AG04450 (cell line): ENCODE measurements around the gene SCFD2. TPM values are rescaled to one million over a fixed set of nuclear protein-coding genes. Genes with fewer than 3 reads are reported as not detected.

Source experiments
- CTCF ChIA-PET: fragments of 300-600, 350-600 bp; formaldehyde crosslinking; extraction: SDS; loops from one replicate; lab custom pipeline; 2022; ENCODE audit warnings: antibody characterized with exemption, inconsistent platforms; lab: Charles Lee
- POLR2A ChIA-PET: fragments of 350-600 bp; formaldehyde crosslinking; extraction: SDS; loops from one replicate; lab custom pipeline; 2021; ENCODE audit warnings: antibody characterized with exemption, inconsistent platforms; lab: Yijun Ruan, JAX
- DNase-seq: peaks from one replicate; pipeline ENCODE4 v3.0.0-alpha.2; 2011; ENCODE audit warnings: low read depth, low spot score
- H3K27ac ChIP-seq: one replicate; pipeline ENCODE4 v1.5.1; 2012; ENCODE audit warnings: low read depth, low read length, control low read depth
- H3K27me3 ChIP-seq: one replicate; pipeline ENCODE4 v1.6.0; 2012; ENCODE audit warnings: low read length; ENCODE audit not compliant: control insufficient read depth, insufficient read depth
- H3K4me3 ChIP-seq: 2 replicates; pipeline ENCODE4 v1.5.1; 2011; ENCODE audit warnings: mild to moderate bottlenecking, low read depth, low read length, control low read depth
- H3K9me3 ChIP-seq: 2 replicates; pipeline ENCODE4 v1.5.1; 2012; ENCODE audit warnings: low read length; ENCODE audit not compliant: control insufficient read depth, insufficient read depth
- polyA plus RNA-seq: library from polyadenylated mRNA; depleted of rRNA; stranded (reverse); fragments of >200 nt; gene quantifications from 2 replicates; pipeline ENCODE4 v1.2.3, GENCODE V29; 2011
- TF ChIP-seq, protein P1 (sequence below): IDR thresholded peaks from 2 replicates; pipeline ENCODE4 v1.5.1; 2011; ENCODE audit warnings: low read depth, low read length, control low read depth, inconsistent platforms

The SCFD2 gene
- polyA plus RNA-seq, 1 experiment = 16.4 TPM

DNA sequence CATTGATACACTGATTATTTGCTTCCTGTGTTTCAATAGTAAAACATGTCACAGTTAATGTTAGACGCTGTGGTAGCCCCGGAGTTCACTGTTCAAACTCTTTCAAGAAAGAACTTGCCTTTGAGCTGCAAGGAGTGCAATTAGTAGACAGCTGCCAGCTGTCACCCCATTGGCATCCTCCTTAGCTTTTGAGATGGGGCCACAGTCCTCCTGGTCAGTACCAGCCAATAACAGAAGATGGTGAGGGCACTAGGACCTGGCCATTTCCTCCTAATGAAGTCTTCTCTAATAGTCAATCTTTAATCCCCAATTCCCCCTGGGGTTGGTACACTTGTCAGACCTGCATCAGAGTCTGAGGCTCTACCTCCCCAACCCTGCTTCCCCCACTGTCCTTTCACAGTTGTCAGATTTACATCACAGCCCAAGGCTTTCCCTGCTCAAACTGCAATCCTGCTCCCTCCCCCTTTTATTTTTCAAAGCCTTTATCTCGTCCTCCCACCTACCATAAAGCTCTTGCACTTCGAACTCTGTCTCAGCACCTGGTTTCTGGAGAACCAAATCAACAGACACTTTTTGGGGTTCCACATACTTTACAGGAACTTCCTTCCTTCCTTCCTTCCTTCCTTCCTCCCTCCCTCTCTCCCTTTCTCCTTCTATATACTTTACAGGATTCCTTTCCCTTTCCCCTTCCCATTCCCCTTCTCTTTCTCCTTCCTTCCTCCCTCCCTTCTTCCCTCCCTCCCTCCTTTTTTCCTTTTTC, 321.8 kb downstream of the SCFD2 start:
- Histone ChIP-seq H3K27ac (no peak overlapping the region), H3K9me3 (no peaks in the 10 kb centered on the region), H3K27me3 (no peaks in the 10 kb centered on the region), H3K4me3 (no peak overlapping the region)
- ChIA-PET POLR2A (no interaction called here), CTCF (interaction anchor here (0.6 kb wide), 1 partner anchor 898 kb away, joined by 9 read pairs; no protein-coding TSS in a partner anchor)
- TF ChIP-seq, protein P1, sequence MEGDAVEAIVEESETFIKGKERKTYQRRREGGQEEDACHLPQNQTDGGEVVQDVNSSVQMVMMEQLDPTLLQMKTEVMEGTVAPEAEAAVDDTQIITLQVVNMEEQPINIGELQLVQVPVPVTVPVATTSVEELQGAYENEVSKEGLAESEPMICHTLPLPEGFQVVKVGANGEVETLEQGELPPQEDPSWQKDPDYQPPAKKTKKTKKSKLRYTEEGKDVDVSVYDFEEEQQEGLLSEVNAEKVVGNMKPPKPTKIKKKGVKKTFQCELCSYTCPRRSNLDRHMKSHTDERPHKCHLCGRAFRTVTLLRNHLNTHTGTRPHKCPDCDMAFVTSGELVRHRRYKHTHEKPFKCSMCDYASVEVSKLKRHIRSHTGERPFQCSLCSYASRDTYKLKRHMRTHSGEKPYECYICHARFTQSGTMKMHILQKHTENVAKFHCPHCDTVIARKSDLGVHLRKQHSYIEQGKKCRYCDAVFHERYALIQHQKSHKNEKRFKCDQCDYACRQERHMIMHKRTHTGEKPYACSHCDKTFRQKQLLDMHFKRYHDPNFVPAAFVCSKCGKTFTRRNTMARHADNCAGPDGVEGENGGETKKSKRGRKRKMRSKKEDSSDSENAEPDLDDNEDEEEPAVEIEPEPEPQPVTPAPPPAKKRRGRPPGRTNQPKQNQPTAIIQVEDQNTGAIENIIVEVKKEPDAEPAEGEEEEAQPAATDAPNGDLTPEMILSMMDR = no peak
- DNase-seq = no peak

DNA sequence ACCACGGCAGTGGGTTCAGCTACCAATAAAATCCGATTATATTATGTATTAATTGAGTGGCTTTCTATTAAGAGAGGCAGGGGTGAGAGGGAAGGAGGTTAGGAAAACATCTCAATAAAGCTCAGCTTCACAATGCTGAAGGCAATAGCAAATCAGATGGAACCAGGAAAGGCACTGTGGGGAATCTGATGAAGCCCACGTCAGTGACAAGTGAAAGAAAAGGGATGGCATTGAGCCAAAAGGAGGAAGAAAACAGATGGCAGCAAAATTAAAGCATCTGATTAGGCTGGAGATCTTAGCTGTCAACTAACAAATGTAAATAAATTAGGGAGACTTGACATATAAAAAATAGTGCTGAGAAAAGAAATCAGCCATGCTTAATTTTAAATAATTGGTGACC, 322.8 kb downstream of the SCFD2 start:
- H3K27ac ChIP-seq = no peak overlapping the region
- CTCF ChIA-PET = no interaction called here
- POLR2A ChIA-PET = no interaction called here

GRCh38 chr4:53040851-53041250, 325.0 kb downstream of the SCFD2 start:
- Histone ChIP-seq H3K9me3 (no peaks in the 10 kb centered on the region), H3K4me3 (no peak overlapping the region), H3K27ac (no peak overlapping the region), H3K27me3 (no peaks in the 10 kb centered on the region)
- TF ChIP-seq, protein P1 = no peak
- ChIA-PET CTCF (no interaction called here), POLR2A (no interaction called here)
- DNase-seq = no peak

More for the DNA sequence above, 322.8 kb downstream of the SCFD2 start:
- no peak overlapping the region for H3K4me3 ChIP-seq
- H3K27me3 ChIP-seq = no peaks in the 10 kb centered on the region
- TF ChIP-seq, protein P1 = no peak
- H3K9me3 ChIP-seq = no peaks in the 10 kb centered on the region
- DNase-seq = no peak

DNA sequence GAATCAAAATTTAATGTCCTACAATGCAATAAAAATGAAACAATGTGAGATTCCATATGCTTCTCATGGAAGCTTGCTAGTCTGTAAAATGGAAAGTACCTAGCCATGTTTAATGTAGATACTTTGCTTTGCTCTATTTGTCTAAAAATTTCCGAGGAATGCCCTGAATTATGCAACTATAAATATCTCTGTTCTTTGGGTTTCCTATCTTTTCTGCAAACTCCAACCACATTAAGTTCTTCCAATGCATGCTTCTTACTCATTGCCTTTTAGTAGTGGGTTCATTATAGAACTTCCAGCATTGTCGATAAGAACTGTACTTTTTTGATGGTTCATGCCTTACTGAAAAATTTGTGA, 325.4 kb downstream of the SCFD2 start:
- Histone ChIP-seq H3K27ac (no peak overlapping the region), H3K4me3 (no peak overlapping the region), H3K27me3 (no peaks in the 10 kb centered on the region), H3K9me3 (no peaks in the 10 kb centered on the region)
- TF ChIP-seq, protein P1 = no peak
- DNase-seq = no peak
- POLR2A ChIA-PET = no interaction called here
- CTCF ChIA-PET = interaction anchor here (0.8 kb wide), 1 partner anchor 157 kb away, joined by 4 read pairs; no protein-coding TSS in a partner anchor

DNA sequence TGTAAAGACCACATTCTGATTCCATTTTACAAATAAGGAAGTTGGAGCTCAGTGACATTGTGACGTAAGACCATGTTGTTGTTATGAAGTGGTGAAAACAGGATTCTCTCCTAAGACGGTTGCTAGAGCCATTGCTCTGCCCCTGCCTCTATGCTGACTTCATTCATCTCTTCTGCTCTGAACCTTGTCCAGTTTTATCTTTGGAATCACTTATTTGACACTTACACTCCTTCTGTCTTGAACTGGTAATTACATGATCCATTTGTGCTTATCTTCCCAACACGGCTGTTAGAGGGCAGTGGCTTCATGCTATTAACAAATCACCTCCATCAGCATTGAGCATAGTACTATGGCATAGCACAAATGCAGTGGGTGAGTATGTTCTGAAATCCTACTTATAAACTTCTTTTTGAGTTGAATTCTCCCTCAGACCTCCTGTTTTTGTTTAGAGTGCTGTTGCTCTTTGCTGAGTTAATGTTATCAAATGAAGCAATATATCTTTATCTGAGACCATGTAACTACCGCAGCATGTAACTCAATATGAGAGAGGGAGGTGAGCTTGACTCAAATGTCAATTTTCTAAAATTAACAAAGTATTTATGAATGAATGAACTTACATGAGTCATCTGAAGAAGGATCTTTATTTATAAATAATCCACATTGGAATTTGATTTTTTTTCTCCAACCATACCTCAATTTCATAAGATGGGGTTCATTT, 326.0 kb downstream of the SCFD2 start:
- DNase-seq = no peak
- TF ChIP-seq, protein P1 = no peak
- Histone ChIP-seq H3K4me3 (no peak overlapping the region), H3K27me3 (no peaks in the 10 kb centered on the region), H3K27ac (no peak overlapping the region), H3K9me3 (no peaks in the 10 kb centered on the region)
- CTCF ChIA-PET = interaction anchor here (0.6 to 1.5 kb wide), 4 partner anchors 11 to 158 kb away, joined by 3 to 5 read pairs (median 4); no protein-coding TSS in a partner anchor
- POLR2A ChIA-PET = no interaction called here
